Medulla oblongata (tissue), 1 donor: ENCODE data around the gene UBN1.
A peak's percentile ranks its signal among the peaks of the same experiment; 100 is the strongest.

Source experiments
- DNase-seq: peaks from one replicate; pipeline ENCODE4 v3.0.0-alpha.2; 2015; ENCODE audit errors: extremely low spot score

The UBN1 gene

GRCh38 chr16:4859190-4859899 is 12.1 kb downstream of the UBN1 start:
- DNase-seq, result no peak

GRCh38 chr16:4859900-4860255 is 12.6 kb downstream of the UBN1 start:
- no peak for DNase-seq

GRCh38 chr16:4860727-4861342 is 13.6 kb downstream of the UBN1 start:
- no peak for DNase-seq

DNA sequence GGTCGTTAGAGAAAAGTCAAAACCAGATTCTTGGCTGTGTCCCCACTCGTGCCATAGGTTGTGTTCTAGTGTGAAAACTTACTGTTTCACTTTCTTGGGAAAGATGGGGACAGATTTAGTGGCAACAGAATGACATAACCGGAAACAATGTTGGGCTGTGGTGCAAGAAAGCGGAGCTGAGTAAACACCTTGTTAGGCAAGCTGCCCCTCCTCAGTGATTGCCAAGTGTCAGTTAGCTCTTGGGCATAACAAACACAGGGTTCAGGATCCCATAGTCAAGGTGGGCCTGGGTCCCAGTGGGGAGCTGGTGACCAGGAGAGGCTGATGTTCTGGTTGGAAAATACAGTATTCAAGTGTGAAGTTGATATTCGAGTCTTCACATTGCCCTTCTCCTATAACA is 15.4 kb downstream of the UBN1 start:
- no peak for DNase-seq

DNA sequence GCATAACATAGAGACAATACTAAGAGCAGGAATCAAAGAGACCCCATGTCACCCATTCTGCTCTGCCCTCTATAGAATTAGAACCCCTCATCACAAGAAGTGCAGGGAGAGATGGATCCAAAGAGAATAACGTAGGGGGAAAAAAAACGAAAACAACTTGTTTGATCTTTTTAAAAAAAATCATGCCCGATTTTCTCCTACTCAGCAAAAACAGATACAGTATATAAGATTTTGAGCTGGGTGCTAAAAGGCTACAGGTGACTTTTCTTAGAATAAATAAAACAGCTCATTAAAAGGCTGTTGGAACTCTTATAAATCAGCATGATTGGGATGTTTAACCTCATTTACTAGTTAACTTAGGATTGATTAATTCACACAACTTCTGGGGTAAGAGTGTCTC is 17.4 kb downstream of the UBN1 start:
- no peak for DNase-seq

DNA sequence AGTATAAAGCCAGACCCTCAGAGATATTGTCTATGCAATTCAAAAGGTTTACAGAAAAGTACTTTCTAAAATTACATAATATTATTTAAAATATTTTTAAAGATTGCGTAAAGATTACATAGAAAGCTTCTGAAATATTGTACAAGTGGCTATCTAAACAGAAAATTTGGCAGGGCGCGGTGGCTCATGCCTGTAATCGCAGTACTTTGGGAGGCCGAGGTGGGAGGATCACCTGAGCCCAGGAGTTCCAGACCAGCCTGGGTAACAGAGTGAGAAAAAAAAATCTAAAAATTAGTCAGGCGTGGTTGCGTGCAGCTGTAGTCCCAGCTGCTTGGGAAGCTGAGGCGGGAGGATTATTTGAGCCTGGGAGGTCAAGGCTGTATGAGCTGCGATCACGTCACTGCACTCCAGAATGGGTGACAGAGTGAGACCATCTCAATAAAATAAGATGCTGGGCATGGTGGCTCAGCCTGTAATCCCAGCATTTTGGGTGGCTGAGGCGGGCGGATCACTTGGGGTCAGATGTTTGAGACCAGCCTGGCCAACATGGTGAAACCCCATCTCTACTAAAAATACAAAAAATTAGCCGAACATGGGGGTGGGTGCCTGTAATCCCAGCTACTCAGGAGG is 18.1 kb downstream of the UBN1 start:
- DNase-seq, result no peak

GRCh38 chr16:4866586-4866985 is 19.3 kb downstream of the UBN1 start:
- DNase-seq, result no peak

GRCh38 chr16:4868026-4868425 is 20.7 kb downstream of the UBN1 start:
- DNase-seq, result peak; percentile 16

- DNase-seq, result no peak
Observed at GRCh38 chr16:4868535-4868934, 21.3 kb downstream of the UBN1 start.

- no peak for DNase-seq
Observed at GRCh38 chr16:4869147-4869805, 22.0 kb downstream of the UBN1 start.

GRCh38 chr16:4870138-4870671 is 22.9 kb downstream of the UBN1 start:
- peak; percentile 61 for DNase-seq

DNA sequence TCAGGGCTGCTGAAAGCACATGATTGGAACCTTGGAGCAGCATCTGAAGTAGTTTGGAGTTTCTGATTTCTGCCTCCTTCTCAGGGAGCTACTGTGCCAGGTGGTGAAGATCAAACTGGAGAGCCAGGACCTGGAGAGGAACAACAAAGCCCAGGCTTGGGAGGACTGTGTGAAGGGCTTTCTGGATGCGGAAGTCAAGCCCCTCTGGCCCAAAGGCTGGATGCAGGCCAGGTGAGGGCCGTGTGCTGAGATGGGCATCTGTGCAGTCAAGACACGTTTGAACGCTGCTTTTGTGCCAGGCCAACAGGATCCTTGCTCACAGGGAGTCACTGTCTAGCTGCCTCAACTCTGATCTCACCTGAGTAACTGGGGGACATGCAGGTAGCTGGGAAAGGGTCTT is 23.8 kb downstream of the UBN1 start:
- no peak for DNase-seq

DNA sequence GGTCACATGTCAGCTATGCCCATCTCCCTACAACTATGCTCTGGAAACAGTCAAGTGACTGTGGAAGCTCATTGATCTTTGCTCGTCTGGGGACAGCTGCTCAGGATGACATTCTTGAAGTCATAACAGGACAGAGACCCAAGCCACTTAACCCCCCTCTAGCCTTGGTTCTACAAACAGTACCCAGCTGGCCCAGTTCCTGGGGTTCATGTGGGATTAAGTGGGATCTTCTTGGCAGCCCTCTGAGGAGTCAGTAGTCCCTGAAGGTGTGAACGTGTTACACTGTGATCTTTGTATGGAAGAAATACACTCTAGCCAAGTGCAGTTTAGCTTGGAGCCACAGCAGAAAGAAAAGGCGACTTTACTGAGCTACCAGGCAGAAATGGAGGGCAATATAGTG is 25.8 kb downstream of the UBN1 start:
- no peak for DNase-seq

DNA sequence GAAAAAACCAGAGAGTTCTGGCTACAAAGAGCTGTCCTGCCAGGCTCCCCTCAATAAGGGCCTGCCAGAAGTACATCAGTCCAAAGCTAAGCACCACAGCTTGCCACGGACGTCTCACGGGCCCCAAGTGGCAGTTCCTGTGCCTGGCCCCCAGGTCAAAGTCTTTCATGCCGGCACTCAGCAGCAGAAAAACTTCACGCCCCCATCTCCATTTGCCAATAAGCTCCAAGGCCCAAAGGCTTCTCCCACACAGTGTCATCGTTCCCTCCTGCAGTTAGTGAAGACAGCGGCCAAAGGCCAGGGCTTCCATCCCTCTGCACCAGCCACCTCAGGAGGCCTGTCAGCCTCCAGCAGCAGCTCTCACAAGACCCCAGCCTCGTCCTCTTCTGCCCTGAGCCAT is 27.4 kb downstream of the UBN1 start:
- DNase-seq, result no peak

- DNase-seq, result no peak
Observed at GRCh38 chr16:4876646-4877379, 29.5 kb downstream of the UBN1 start.

- DNase-seq, result no peak
Observed at GRCh38 chr16:4877380-4877685, 30.1 kb downstream of the UBN1 start.

GRCh38 chr16:4879049-4879448 is 31.8 kb downstream of the UBN1 start:
- DNase-seq, result no peak

DNA sequence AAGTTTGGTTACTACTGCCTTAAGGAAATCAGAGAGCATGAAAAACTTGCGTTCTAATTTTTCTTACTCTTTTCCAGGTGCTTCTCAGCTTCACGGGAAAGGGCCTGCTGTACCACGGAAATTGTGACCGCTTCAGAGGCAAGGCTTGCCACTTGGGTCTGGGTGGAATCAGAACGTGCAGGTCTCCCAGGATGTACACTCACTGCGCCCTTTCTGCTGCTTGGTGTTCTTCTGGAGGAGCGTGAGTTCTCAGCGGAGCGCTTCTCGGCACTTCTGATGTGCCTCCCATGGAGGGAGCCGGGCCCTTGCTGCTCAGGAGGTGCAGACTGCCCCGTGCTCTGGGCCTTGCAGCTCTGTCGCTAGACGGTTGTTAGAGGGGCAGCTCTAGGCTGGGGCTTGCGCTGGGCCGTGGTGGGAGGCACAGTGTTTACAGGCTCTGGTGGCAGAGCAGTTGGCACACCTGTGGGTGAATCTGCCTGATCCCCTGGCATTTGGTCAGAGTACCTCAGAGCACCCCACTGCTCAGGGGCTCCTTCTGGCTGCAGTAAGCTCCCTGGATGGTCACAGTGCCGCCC is 32.8 kb downstream of the UBN1 start:
- no peak for DNase-seq

GRCh38 chr16:4882000-4882632 is 34.8 kb downstream of the UBN1 start:
- DNase-seq, result no peak

DNA sequence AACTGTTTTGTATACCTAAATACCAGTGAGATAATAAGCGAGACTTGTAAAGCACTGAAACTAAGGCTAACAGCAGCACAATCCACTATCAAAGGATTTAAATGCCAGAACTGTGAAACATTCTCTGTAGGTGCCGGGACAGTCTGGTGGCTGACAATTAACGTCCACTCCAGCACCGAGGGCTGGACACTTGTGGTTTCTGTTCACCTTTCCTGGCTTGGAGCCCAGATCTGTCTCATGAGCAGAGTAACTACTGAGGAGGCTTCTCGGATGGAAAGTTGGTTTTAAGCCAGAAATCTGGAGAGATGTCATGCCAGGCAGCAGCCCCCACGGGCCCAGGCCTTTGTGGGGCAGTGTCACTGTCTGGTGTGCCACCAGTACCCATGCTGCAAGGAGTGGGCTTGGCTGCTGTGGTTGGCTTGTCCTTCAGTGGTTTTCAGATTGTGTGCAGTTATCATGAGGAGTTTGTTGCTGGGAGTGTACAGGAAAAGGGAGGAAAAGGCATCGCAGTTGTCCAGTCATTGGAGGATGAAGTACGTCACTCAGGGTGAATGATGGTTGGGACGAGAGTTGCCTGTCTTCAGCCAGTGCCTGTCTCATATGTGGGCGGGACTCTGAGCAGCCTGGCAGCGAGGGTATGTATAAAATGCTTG is 35.5 kb downstream of the UBN1 start:
- DNase-seq, result no peak

- DNase-seq, result no peak
Observed at GRCh38 chr16:4883501-4883900, 36.2 kb downstream of the UBN1 start.
